Neuron (in vitro differentiated cells): ENCODE measurements around the gene ZNF625.
A peak's percentile ranks its signal among the peaks of the same experiment; 100 is the strongest.

ENCODE experiments used
- H2AFZ ChIP-seq: one replicate; pipeline ENCODE4 v1.6.1; 2013; ENCODE audit warnings: low read depth, mild to moderate bottlenecking, inconsistent platforms, low read length, moderate library complexity
- H3K27me3 ChIP-seq: one replicate; pipeline ENCODE4 v1.6.1; 2013; ENCODE audit warnings: low read length; ENCODE audit not compliant: insufficient read depth
- H3K36me3 ChIP-seq: one replicate; pipeline ENCODE4 v1.6.1; 2013; ENCODE audit warnings: low read length; ENCODE audit not compliant: insufficient read depth
- H3K4me1 ChIP-seq: one replicate; pipeline ENCODE4 v1.6.1; 2013; ENCODE audit warnings: low read length; ENCODE audit not compliant: insufficient read depth
- H3K4me3 ChIP-seq: 2 replicates; pipeline ENCODE4 v1.5.1; 2013; ENCODE audit warnings: mild to moderate bottlenecking, low read length, moderate library complexity
- H3K9me3 ChIP-seq: one replicate; pipeline ENCODE4 v1.6.1; 2013; ENCODE audit warnings: low read length

Gene ZNF625

GRCh38 chr19:12159773-12160414 lies 3.4 kb upstream of the ZNF625 start:
- H3K27me3 ChIP-seq: no peaks in the 10 kb centered on the region
- H3K36me3 ChIP-seq: peaks cover 9% of the 10 kb centered on the region
- peaks cover 19% of the 10 kb centered on the region for H3K4me1 ChIP-seq
- H3K4me3 ChIP-seq: no peak overlapping the region
- peaks cover 2% of the 10 kb centered on the region for H3K9me3 ChIP-seq
- no peak overlapping the region for H2AFZ ChIP-seq

GRCh38 chr19:12155324-12155860 lies 1.1 kb downstream of the ZNF625 start:
- peak overlapping the region; percentile 72 for H3K4me3 ChIP-seq
- peaks cover 41% of the 10 kb centered on the region for H3K9me3 ChIP-seq
- no peaks in the 10 kb centered on the region for H3K27me3 ChIP-seq
- H3K4me1 ChIP-seq: peaks cover 14% of the 10 kb centered on the region
- H3K36me3 ChIP-seq: peaks cover 45% of the 10 kb centered on the region
- no peak overlapping the region for H2AFZ ChIP-seq

GRCh38 chr19:12145348-12145747 lies 11.2 kb downstream of the ZNF625 start:
- Histone ChIP-seq H3K4me1 (peaks cover 7% of the 10 kb centered on the region), H2AFZ (no peak overlapping the region), H3K36me3 (peaks cover 70% of the 10 kb centered on the region), H3K27me3 (no peaks in the 10 kb centered on the region), H3K4me3 (no peak overlapping the region), H3K9me3 (peaks cover 45% of the 10 kb centered on the region)

- Histone ChIP-seq H3K4me1 (peaks cover 18% of the 10 kb centered on the region), H3K9me3 (peaks cover 34% of the 10 kb centered on the region), H2AFZ (no peak overlapping the region), H3K4me3 (no peak overlapping the region), H3K36me3 (peaks cover 62% of the 10 kb centered on the region), H3K27me3 (no peaks in the 10 kb centered on the region)
Observed at GRCh38 chr19:12141405-12141736, 15.2 kb downstream of the ZNF625 start.

GRCh38 chr19:12140545-12141404 lies 15.8 kb downstream of the ZNF625 start:
- no peak overlapping the region for H2AFZ ChIP-seq
- peaks cover 18% of the 10 kb centered on the region for H3K4me1 ChIP-seq
- H3K36me3 ChIP-seq: peaks cover 60% of the 10 kb centered on the region
- H3K9me3 ChIP-seq: peaks cover 32% of the 10 kb centered on the region
- H3K27me3 ChIP-seq: no peaks in the 10 kb centered on the region
- peak overlapping the region; percentile 89 for H3K4me3 ChIP-seq

- peaks cover 59% of the 10 kb centered on the region for H3K36me3 ChIP-seq
- no peaks in the 10 kb centered on the region for H3K27me3 ChIP-seq
- peak within 1 kb of the TSS; percentile 89 for H3K4me3 ChIP-seq
- H3K4me1 ChIP-seq: peaks cover 18% of the 10 kb centered on the region
- peaks cover 30% of the 10 kb centered on the region for H3K9me3 ChIP-seq
- no peak within 1 kb of the TSS for H2AFZ ChIP-seq
Observed at GRCh38 chr19:12139885-12140544, 16.5 kb downstream of the ZNF625 start, which contains the start of gene ZNF20. TSS of gene ZNF20 (minus strand) at chr19:12140350. CDS start at chr19:12140182, 168 bp downstream.

GRCh38 chr19:12139269-12139668 lies 17.3 kb downstream of the ZNF625 start:
- peaks cover 34% of the 10 kb centered on the region for H3K9me3 ChIP-seq
- peaks cover 59% of the 10 kb centered on the region for H3K36me3 ChIP-seq
- no peaks in the 10 kb centered on the region for H3K27me3 ChIP-seq
- peak overlapping the region; percentile 89 for H3K4me3 ChIP-seq
- peaks cover 18% of the 10 kb centered on the region for H3K4me1 ChIP-seq
- H2AFZ ChIP-seq: no peak overlapping the region

- Histone ChIP-seq H3K9me3 (peaks cover 49% of the 10 kb centered on the region), H2AFZ (no peak overlapping the region), H3K27me3 (no peaks in the 10 kb centered on the region), H3K4me3 (no peak overlapping the region), H3K36me3 (peaks cover 65% of the 10 kb centered on the region), H3K4me1 (peaks cover 18% of the 10 kb centered on the region)
Observed at GRCh38 chr19:12137221-12137940, 19.2 kb downstream of the ZNF625 start.

- Histone ChIP-seq H2AFZ (no peak overlapping the region), H3K4me3 (no peak overlapping the region), H3K9me3 (peaks cover 59% of the 10 kb centered on the region)
Observed at GRCh38 chr19:12133069-12133468, 23.5 kb downstream of the ZNF625 start.

GRCh38 chr19:12126707-12127106 lies 29.8 kb downstream of the ZNF625 start:
- no peak overlapping the region for H3K4me3 ChIP-seq
- no peak overlapping the region for H2AFZ ChIP-seq
- H3K36me3 ChIP-seq: peaks cover 13% of the 10 kb centered on the region
- peaks cover 12% of the 10 kb centered on the region for H3K9me3 ChIP-seq
- no peaks in the 10 kb centered on the region for H3K4me1 ChIP-seq
- H3K27me3 ChIP-seq: no peaks in the 10 kb centered on the region

More at GRCh38 chr19:12133069-12133468, 23.5 kb downstream of the ZNF625 start:
- peaks cover 71% of the 10 kb centered on the region for H3K36me3 ChIP-seq
- H3K4me1 ChIP-seq: peaks cover under 1% of the 10 kb centered on the region
- no peaks in the 10 kb centered on the region for H3K27me3 ChIP-seq

- peaks cover 42% of the 10 kb centered on the region for H3K36me3 ChIP-seq
- no peaks in the 10 kb centered on the region for H3K4me1 ChIP-seq
- H3K4me3 ChIP-seq: no peak overlapping the region
- peaks cover 40% of the 10 kb centered on the region for H3K9me3 ChIP-seq
- no peak overlapping the region for H2AFZ ChIP-seq
- H3K27me3 ChIP-seq: no peaks in the 10 kb centered on the region
Observed at GRCh38 chr19:12117201-12117970, 39.1 kb downstream of the ZNF625 start.

GRCh38 chr19:12113121-12113520 lies 43.4 kb downstream of the ZNF625 start:
- no peak overlapping the region for H2AFZ ChIP-seq
- no peaks in the 10 kb centered on the region for H3K27me3 ChIP-seq
- peaks cover 70% of the 10 kb centered on the region for H3K9me3 ChIP-seq
- no peak overlapping the region for H3K4me3 ChIP-seq
- H3K36me3 ChIP-seq: peaks cover 75% of the 10 kb centered on the region
- H3K4me1 ChIP-seq: no peaks in the 10 kb centered on the region
